Liver (tissue), 9 donors: ENCODE measurements around the gene TIRAP. TPM values are rescaled to one million over a fixed set of nuclear protein-coding genes. Genes with fewer than 3 reads are reported as not detected.
A peak's percentile ranks its signal among the peaks of the same experiment; 100 is the strongest.

Experiments used
- DNase-seq: peaks from one replicate; pipeline ENCODE4 v3.0.0-alpha.2; 2017; ENCODE audit warnings: low spot score
- H3K27ac ChIP-seq, 2 donors: one replicate each; pipeline ENCODE4 v1.7.0; 2013; ENCODE audit warnings: inconsistent platforms in 2 of 2, low read length in 2 of 2, control low read depth in 1 of 2, low read depth in 1 of 2, mild to moderate bottlenecking in 1 of 2
- H3K27me3 ChIP-seq, 4 donors: one replicate each; pipeline versions ENCODE4 v1.6.1 to v1.7.0; 2013; ENCODE audit warnings: low read length in 3 of 4, inconsistent platforms in 1 of 4, mild to moderate bottlenecking in 1 of 4, moderate library complexity in 1 of 4; ENCODE audit not compliant: control insufficient read depth in 4 of 4, insufficient read depth in 4 of 4
- H3K36me3 ChIP-seq, 4 donors: one replicate each; pipeline versions ENCODE4 v1.6.1 to v1.7.0; 2013; ENCODE audit warnings: low read length in 3 of 4, mild to moderate bottlenecking in 3 of 4, low read depth in 1 of 4, moderate library complexity in 1 of 4; ENCODE audit not compliant: control insufficient read depth in 4 of 4, insufficient read depth in 3 of 4
- H3K4me1 ChIP-seq, 4 donors: one replicate each; pipeline versions ENCODE4 v1.6.1 to v1.7.0; 2013; ENCODE audit warnings: low read length in 3 of 4, mild to moderate bottlenecking in 3 of 4, moderate library complexity in 1 of 4; ENCODE audit not compliant: control insufficient read depth in 4 of 4, insufficient read depth in 4 of 4
- H3K4me3 ChIP-seq, 3 donors: one replicate each; pipeline versions ENCODE4 v1.6.1 to v1.7.0; 2013; ENCODE audit warnings: low read length in 3 of 3, control low read depth in 1 of 3, low read depth in 1 of 3, mild to moderate bottlenecking in 1 of 3
- H3K9ac ChIP-seq, 2 donors: one replicate each; pipeline ENCODE4 v1.7.0; 2013; ENCODE audit warnings: low read length in 2 of 2, mild to moderate bottlenecking in 2 of 2, moderate library complexity in 2 of 2, control low read depth in 1 of 2, low read depth in 1 of 2
- H3K9me3 ChIP-seq, 4 donors: one replicate each; pipeline versions ENCODE4 v1.6.1 to v1.7.0; 2013; ENCODE audit warnings: low read length in 3 of 4; ENCODE audit not compliant: control insufficient read depth in 4 of 4
- EGR1 ChIP-seq, 2 donors: IDR thresholded peaks; 2 replicates each; pipeline ENCODE4 v1.6.1; 2016 to 2018; ENCODE audit warnings: antibody characterized with exemption in 2 of 2, low read depth in 2 of 2
- FOXA1 ChIP-seq: IDR thresholded peaks from 2 replicates; pipeline ENCODE4 v1.6.1; 2016; ENCODE audit warnings: antibody characterized with exemption
- FOXA2 ChIP-seq: IDR thresholded peaks from 2 replicates; pipeline ENCODE4 v1.6.1; 2016; ENCODE audit warnings: antibody characterized with exemption
- GABPA ChIP-seq, 2 donors: IDR thresholded peaks in 1 of 2; conservative IDR thresholded peaks in 1 of 2; 2 replicates each; pipeline ENCODE4 v1.6.1; 2016; ENCODE audit warnings: antibody characterized with exemption in 2 of 2, mild to moderate bottlenecking in 1 of 2, moderate library complexity in 1 of 2
- HNF4A ChIP-seq, 2 donors: conservative IDR thresholded peaks; 2 replicates each; pipeline ENCODE4 v1.6.1; 2016; ENCODE audit warnings: antibody characterized with exemption in 2 of 2, mild to moderate bottlenecking in 2 of 2
- HNF4G ChIP-seq: IDR thresholded peaks from 2 replicates; pipeline ENCODE4 v1.6.1; 2016; ENCODE audit warnings: antibody characterized with exemption
- JUND ChIP-seq, 2 donors: IDR thresholded peaks; 2 replicates each; pipeline ENCODE4 v1.6.1; 2016; ENCODE audit warnings: antibody characterized with exemption in 2 of 2
- NR2F2 ChIP-seq: IDR thresholded peaks from 2 replicates; pipeline ENCODE4 v1.6.1; 2016; ENCODE audit warnings: antibody characterized with exemption
- RAD21 ChIP-seq, 2 donors: IDR thresholded peaks; 2 replicates each; pipeline ENCODE4 v1.6.1; 2016; ENCODE audit warnings: antibody characterized with exemption in 2 of 2, mild to moderate bottlenecking in 2 of 2
- RXRA ChIP-seq, 2 donors: IDR thresholded peaks; 2 replicates each; pipeline ENCODE4 v1.6.1; 2017 to 2018; ENCODE audit warnings: antibody characterized with exemption in 2 of 2, mild to moderate bottlenecking in 1 of 2
- SP1 ChIP-seq: IDR thresholded peaks from 2 replicates; pipeline ENCODE4 v1.6.1; 2018; ENCODE audit warnings: antibody characterized with exemption, mild to moderate bottlenecking
- TAF1 ChIP-seq: conservative IDR thresholded peaks from 2 replicates; pipeline ENCODE4 v1.6.1; 2016; ENCODE audit warnings: antibody characterized with exemption, mild to moderate bottlenecking
- YY1 ChIP-seq: IDR thresholded peaks from 2 replicates; pipeline ENCODE4 v1.6.1; 2016; ENCODE audit warnings: antibody characterized with exemption, mild to moderate bottlenecking
- WGBS: extraction: QIAGEN DNeasy Blood & Tissue Kit; methylation state at CpG from one replicate; pipeline ENCODE4 v1.1.7; 2013; 5-methylcytosine and 5-hydroxymethylcytosine counted together
- polyA plus RNA-seq, 2 donors: library from polyadenylated mRNA; stranded (reverse) in 1 of 2; unstranded in 1 of 2; fragments of 200-250 nt in 1 of 2; fragments of >200 nt in 1 of 2; fragmentation: Nextera tagmentation in 1 of 2; extraction: Ambion mirVana in 1 of 2; gene quantifications; one replicate each; pipeline versions ENCODE4 v1.2.1 to v1.2.3, GENCODE V29; 2013 to 2015
- total RNA-seq, 2 donors: library from RNA; depleted of rRNA; stranded (reverse); fragments of >200 nt; gene quantifications; one replicate each; pipeline ENCODE4 v1.2.3, GENCODE V29; 2014
- TF ChIP-seq, protein P1 (sequence below): IDR thresholded peaks from 2 replicates; pipeline ENCODE4 v1.6.1; 2016; ENCODE audit warnings: antibody characterized with exemption
- TF ChIP-seq, protein P2 (sequence below): IDR thresholded peaks from 2 replicates; pipeline ENCODE4 v1.6.1; 2016; ENCODE audit warnings: antibody characterized with exemption
- TF ChIP-seq, protein P3 (sequence below): IDR thresholded peaks from 2 replicates; pipeline ENCODE4 v1.6.1; 2016; ENCODE audit warnings: antibody characterized with exemption, mild to moderate bottlenecking
- TF ChIP-seq, protein P4 (sequence below): fragments of 150-350 bp; IDR thresholded peaks from 2 replicates; pipeline ENCODE4 v1.5.1; 2017; ENCODE audit warnings: improper control_type of control experiment, low read depth, low read length; ENCODE audit not compliant: missing input control
- TF ChIP-seq, protein P5 (sequence below): IDR thresholded peaks from 2 replicates; pipeline ENCODE4 v1.6.1; 2016; ENCODE audit warnings: antibody characterized with exemption
- donor health status: healthy.
- donor health status: healthy.
- donor health status: healthy.
- donor health status: healthy.
- donor health status: healthy.

TIRAP gene
- total and polyA plus RNA-seq, 4 donors = 3.9 to 9.5 (median 6.4) TPM

DNA sequence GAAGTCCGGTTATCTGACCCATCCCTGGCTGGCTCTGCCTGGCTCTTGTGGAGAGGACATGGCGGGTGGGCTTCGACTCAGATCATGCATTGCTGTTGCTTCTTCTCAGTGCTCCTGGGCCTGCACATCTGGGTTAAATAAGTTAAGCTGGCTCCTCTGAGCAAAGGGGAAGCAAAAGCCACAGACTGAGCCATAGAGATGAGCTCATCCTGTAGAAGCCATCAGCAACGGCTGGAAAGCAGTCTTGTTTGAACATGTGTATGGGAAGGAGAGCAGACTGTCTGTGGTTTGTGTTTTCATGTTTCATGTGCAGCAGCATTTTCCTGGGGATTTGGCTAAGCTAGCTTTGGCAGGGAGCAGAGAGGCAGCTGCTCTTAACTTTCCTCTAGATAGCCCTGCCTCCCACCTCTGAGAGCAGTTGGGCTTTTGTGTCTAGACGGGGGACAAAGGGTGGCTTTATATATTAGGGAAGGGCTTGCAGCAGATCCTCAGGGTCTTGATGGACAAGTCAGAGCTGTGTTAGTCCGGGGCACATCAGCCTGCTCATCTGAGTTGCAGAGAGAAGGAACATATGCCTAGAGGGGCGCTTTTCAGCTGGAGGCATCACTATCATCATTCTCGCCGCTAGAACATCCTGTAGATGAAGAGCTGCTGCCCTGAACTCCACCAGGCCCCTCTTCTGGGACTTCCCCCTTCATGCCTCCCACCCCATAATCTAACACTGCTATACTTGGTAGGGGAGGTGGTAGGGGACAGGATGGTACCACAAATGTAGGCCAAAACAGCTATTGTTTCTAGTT, 35.9 kb downstream of the TIRAP start:
- TF ChIP-seq JUND (IDR thresholded peaks at IDR 0.05) (no peak), GABPA (IDR thresholded peaks at IDR 0.05 in 1 of 2, conservative IDR thresholded peaks at IDR 0.05 in 1 of 2) (no peak), HNF4A (conservative IDR thresholded peaks at IDR 0.05) (no peak), EGR1 (IDR thresholded peaks at IDR 0.05; ENCODE audit: low read depth in 2 of 2) (no peak), FOXA2 (no peak), TAF1 (no peak), YY1 (no peak), FOXA1 (no peak), NR2F2 (no peak), HNF4G (no peak), SP1 (no peak), RXRA (IDR thresholded peaks at IDR 0.05) (no peak), RAD21 (IDR thresholded peaks at IDR 0.05) (no peak)
- TF ChIP-seq, protein P1, sequence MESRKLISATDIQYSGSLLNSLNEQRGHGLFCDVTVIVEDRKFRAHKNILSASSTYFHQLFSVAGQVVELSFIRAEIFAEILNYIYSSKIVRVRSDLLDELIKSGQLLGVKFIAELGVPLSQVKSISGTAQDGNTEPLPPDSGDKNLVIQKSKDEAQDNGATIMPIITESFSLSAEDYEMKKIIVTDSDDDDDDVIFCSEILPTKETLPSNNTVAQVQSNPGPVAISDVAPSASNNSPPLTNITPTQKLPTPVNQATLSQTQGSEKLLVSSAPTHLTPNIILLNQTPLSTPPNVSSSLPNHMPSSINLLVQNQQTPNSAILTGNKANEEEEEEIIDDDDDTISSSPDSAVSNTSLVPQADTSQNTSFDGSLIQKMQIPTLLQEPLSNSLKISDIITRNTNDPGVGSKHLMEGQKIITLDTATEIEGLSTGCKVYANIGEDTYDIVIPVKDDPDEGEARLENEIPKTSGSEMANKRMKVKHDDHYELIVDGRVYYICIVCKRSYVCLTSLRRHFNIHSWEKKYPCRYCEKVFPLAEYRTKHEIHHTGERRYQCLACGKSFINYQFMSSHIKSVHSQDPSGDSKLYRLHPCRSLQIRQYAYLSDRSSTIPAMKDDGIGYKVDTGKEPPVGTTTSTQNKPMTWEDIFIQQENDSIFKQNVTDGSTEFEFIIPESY = no peak
- TF ChIP-seq, protein P2, sequence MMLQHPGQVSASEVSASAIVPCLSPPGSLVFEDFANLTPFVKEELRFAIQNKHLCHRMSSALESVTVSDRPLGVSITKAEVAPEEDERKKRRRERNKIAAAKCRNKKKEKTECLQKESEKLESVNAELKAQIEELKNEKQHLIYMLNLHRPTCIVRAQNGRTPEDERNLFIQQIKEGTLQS = no peak
- TF ChIP-seq, protein P3, sequence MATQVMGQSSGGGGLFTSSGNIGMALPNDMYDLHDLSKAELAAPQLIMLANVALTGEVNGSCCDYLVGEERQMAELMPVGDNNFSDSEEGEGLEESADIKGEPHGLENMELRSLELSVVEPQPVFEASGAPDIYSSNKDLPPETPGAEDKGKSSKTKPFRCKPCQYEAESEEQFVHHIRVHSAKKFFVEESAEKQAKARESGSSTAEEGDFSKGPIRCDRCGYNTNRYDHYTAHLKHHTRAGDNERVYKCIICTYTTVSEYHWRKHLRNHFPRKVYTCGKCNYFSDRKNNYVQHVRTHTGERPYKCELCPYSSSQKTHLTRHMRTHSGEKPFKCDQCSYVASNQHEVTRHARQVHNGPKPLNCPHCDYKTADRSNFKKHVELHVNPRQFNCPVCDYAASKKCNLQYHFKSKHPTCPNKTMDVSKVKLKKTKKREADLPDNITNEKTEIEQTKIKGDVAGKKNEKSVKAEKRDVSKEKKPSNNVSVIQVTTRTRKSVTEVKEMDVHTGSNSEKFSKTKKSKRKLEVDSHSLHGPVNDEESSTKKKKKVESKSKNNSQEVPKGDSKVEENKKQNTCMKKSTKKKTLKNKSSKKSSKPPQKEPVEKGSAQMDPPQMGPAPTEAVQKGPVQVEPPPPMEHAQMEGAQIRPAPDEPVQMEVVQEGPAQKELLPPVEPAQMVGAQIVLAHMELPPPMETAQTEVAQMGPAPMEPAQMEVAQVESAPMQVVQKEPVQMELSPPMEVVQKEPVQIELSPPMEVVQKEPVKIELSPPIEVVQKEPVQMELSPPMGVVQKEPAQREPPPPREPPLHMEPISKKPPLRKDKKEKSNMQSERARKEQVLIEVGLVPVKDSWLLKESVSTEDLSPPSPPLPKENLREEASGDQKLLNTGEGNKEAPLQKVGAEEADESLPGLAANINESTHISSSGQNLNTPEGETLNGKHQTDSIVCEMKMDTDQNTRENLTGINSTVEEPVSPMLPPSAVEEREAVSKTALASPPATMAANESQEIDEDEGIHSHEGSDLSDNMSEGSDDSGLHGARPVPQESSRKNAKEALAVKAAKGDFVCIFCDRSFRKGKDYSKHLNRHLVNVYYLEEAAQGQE = no peak
- peak overlapping the region; percentile 56 to 61 for H3K27ac ChIP-seq
- no peaks in the 10 kb centered on the region for H3K36me3 ChIP-seq
- DNase-seq = no peak
- whole genome bisulfite sequencing = 78% methylated on average over 9 of the region's 9 CpGs
- no peak overlapping the region for H3K9ac ChIP-seq
- no peaks in the 10 kb centered on the region for H3K9me3 ChIP-seq
- no peaks in the 10 kb centered on the region for H3K27me3 ChIP-seq
- no peak overlapping the region for H3K4me3 ChIP-seq
- H3K4me1 ChIP-seq = peaks cover 0 to 5% (median 0%) of the 10 kb centered on the region in 4 donors

DNA sequence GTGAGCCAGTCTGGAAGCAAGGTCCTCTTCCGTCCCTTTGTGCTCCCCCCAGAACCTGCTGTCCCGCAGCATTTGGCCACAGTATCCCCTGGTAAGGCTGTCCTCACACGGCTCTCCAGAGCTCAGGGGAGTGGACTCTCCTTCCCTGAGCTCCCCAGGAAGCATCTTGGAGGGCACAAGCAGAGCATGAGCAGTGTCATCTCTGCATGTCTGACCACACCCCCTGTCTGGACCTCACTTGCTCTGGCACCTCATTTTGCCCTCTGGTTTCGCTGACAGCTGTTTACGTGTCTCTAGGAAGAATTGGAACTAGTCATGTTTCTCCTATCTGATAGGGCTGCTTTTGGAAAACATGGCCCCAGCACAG, 36.5 kb downstream of the TIRAP start:
- Histone ChIP-seq H3K4me3 (no peak overlapping the region), H3K27me3 (no peaks in the 10 kb centered on the region), H3K27ac (peak overlapping the region in 1 of 2 donors; percentile 1), H3K9me3 (no peaks in the 10 kb centered on the region), H3K36me3 (no peaks in the 10 kb centered on the region), H3K9ac (no peak overlapping the region), H3K4me1 (peaks cover 0 to 5% (median 0%) of the 10 kb centered on the region in 4 donors)
- 89% methylated on average over 5 of the region's 5 CpGs for WGBS
- no peak for DNase-seq
- TF ChIP-seq NR2F2 (no peak), GABPA (IDR thresholded peaks at IDR 0.05 in 1 of 2, conservative IDR thresholded peaks at IDR 0.05 in 1 of 2) (no peak), JUND (IDR thresholded peaks at IDR 0.05) (no peak), FOXA2 (no peak), SP1 (no peak), HNF4A (conservative IDR thresholded peaks at IDR 0.05) (no peak), RXRA (IDR thresholded peaks at IDR 0.05) (no peak), YY1 (no peak), EGR1 (IDR thresholded peaks at IDR 0.05; ENCODE audit: low read depth in 2 of 2) (no peak), TAF1 (no peak)
- TF ChIP-seq, protein P4, sequence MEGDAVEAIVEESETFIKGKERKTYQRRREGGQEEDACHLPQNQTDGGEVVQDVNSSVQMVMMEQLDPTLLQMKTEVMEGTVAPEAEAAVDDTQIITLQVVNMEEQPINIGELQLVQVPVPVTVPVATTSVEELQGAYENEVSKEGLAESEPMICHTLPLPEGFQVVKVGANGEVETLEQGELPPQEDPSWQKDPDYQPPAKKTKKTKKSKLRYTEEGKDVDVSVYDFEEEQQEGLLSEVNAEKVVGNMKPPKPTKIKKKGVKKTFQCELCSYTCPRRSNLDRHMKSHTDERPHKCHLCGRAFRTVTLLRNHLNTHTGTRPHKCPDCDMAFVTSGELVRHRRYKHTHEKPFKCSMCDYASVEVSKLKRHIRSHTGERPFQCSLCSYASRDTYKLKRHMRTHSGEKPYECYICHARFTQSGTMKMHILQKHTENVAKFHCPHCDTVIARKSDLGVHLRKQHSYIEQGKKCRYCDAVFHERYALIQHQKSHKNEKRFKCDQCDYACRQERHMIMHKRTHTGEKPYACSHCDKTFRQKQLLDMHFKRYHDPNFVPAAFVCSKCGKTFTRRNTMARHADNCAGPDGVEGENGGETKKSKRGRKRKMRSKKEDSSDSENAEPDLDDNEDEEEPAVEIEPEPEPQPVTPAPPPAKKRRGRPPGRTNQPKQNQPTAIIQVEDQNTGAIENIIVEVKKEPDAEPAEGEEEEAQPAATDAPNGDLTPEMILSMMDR = no peak
- TF ChIP-seq, protein P5, sequence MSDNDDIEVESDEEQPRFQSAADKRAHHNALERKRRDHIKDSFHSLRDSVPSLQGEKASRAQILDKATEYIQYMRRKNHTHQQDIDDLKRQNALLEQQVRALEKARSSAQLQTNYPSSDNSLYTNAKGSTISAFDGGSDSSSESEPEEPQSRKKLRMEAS = no peak
- TF ChIP-seq, protein P1 = no peak
